Measurements from ENCODE around the gene GRIK5. TPM values are rescaled to one million over a fixed set of nuclear protein-coding genes. Genes with fewer than 3 reads are reported as not detected.
A peak's percentile ranks its signal among the peaks of the same experiment; 100 is the strongest.

Gene GRIK5
- total and polyA plus RNA-seq, 4 donors = 0.09 to 0.42 (median 0.17) TPM; not detected in 1

DNA sequence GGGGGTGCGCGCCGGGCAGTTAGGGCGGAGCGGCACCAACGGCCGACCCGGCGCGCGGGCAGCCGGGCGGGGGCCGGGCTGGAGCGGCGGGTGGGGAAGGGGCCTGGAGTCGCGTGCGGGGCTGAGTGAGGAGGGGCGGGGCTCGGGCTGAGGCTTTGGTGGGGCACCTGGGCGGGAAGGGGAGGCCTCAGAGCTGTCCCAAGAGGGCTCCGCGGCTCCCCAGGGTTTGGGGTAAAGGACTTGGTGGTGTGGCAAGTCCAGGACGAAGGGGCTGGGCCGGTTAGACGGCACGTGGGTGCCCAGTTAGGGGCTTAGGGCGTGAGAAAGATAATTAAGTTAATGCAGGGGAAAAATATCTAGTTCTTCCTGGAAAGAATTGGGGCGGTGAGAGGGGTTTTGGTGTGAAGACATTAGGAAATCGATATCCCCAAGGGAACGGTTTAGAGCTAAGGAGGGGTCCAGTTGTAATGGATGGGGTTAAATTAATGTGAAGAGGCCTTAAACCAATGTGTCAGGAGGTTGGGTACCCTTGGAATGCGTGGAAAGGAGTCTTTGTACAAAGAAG is 6.5 kb upstream of the GRIK5 start:
- H3K9me3 ChIP-seq (ENCODE audit: control insufficient read depth in 4 of 4, low read length in 3 of 4) = no peaks in the 10 kb centered on the region
- DNase-seq (ENCODE audit: low spot score) = no peak
- no peak for TF ChIP-seq RAD21 (IDR thresholded peaks at IDR 0.05)

GRCh38 chr19:42075616-42076379 is 5.8 kb upstream of the GRIK5 start, which contains the start of gene ZNF574:
Gene ZNF574, plus strand, starts transcription at chr19:42076166. Its CDS starts 2,441 bp downstream, at chr19:42078607.
- Histone ChIP-seq H3K27ac (ENCODE audit: low read depth in 1 of 2, low read length in 2 of 2) (peak within 1 kb of the TSS; percentile 97 to 98), H3K27me3 (ENCODE audit: control insufficient read depth in 4 of 4, insufficient read depth in 4 of 4, low read length in 3 of 4) (no peaks in the 10 kb centered on the region), H3K9ac (ENCODE audit: low read depth in 1 of 2, low read length in 2 of 2) (peak within 1 kb of the TSS; percentile 93 to 98), H3K4me1 (ENCODE audit: control insufficient read depth in 4 of 4, insufficient read depth in 4 of 4, low read length in 3 of 4) (peaks cover 6 to 21% (median 14%) of the 10 kb centered on the region in 4 donors), H3K9me3 (ENCODE audit: control insufficient read depth in 4 of 4, low read length in 3 of 4) (no peaks in the 10 kb centered on the region), H3K4me3 (ENCODE audit: low read depth in 1 of 3, low read length in 3 of 3) (peak within 1 kb of the TSS; percentile 86 to 94 (median 91)), H3K36me3 (ENCODE audit: control insufficient read depth in 4 of 4, insufficient read depth in 3 of 4, low read depth in 1 of 4, low read length in 3 of 4) (peaks cover 5 to 24% (median 20%) of the 10 kb centered on the region in 4 donors)
- peak; percentile 96 for DNase-seq (ENCODE audit: low spot score)
- no peak for TF ChIP-seq CTCF (IDR thresholded peaks at IDR 0.05; ENCODE audit: low read depth, low read length, missing input control)
- TF ChIP-seq FOXA1 (IDR thresholded peaks at IDR 0.05) = no peak
- TF ChIP-seq ATF3 (IDR thresholded peaks at IDR 0.05) = peak; percentile 66
- TF ChIP-seq GABPA (IDR thresholded peaks at IDR 0.05 in 1 of 2, conservative IDR thresholded peaks at IDR 0.05 in 1 of 2) = peak in 1 of 2 donors; percentile 40
- peak; percentile 99 for TF ChIP-seq YY1 (IDR thresholded peaks at IDR 0.05)
- peak; percentile 25 for TF ChIP-seq NR2F2 (IDR thresholded peaks at IDR 0.05)
- peak; percentile 35 to 65 for TF ChIP-seq RXRA (IDR thresholded peaks at IDR 0.05)
- peak; percentile 93 for TF ChIP-seq TAF1 (conservative IDR thresholded peaks at IDR 0.05)
- peak in 1 of 2 donors; percentile 71 for TF ChIP-seq JUND (IDR thresholded peaks at IDR 0.05)
- peak; percentile 23 to 26 for TF ChIP-seq HNF4A (conservative IDR thresholded peaks at IDR 0.05)
- TF ChIP-seq, protein P1, sequence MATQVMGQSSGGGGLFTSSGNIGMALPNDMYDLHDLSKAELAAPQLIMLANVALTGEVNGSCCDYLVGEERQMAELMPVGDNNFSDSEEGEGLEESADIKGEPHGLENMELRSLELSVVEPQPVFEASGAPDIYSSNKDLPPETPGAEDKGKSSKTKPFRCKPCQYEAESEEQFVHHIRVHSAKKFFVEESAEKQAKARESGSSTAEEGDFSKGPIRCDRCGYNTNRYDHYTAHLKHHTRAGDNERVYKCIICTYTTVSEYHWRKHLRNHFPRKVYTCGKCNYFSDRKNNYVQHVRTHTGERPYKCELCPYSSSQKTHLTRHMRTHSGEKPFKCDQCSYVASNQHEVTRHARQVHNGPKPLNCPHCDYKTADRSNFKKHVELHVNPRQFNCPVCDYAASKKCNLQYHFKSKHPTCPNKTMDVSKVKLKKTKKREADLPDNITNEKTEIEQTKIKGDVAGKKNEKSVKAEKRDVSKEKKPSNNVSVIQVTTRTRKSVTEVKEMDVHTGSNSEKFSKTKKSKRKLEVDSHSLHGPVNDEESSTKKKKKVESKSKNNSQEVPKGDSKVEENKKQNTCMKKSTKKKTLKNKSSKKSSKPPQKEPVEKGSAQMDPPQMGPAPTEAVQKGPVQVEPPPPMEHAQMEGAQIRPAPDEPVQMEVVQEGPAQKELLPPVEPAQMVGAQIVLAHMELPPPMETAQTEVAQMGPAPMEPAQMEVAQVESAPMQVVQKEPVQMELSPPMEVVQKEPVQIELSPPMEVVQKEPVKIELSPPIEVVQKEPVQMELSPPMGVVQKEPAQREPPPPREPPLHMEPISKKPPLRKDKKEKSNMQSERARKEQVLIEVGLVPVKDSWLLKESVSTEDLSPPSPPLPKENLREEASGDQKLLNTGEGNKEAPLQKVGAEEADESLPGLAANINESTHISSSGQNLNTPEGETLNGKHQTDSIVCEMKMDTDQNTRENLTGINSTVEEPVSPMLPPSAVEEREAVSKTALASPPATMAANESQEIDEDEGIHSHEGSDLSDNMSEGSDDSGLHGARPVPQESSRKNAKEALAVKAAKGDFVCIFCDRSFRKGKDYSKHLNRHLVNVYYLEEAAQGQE (IDR thresholded peaks at IDR 0.05) = peak; percentile 95
- TF ChIP-seq, protein P2, sequence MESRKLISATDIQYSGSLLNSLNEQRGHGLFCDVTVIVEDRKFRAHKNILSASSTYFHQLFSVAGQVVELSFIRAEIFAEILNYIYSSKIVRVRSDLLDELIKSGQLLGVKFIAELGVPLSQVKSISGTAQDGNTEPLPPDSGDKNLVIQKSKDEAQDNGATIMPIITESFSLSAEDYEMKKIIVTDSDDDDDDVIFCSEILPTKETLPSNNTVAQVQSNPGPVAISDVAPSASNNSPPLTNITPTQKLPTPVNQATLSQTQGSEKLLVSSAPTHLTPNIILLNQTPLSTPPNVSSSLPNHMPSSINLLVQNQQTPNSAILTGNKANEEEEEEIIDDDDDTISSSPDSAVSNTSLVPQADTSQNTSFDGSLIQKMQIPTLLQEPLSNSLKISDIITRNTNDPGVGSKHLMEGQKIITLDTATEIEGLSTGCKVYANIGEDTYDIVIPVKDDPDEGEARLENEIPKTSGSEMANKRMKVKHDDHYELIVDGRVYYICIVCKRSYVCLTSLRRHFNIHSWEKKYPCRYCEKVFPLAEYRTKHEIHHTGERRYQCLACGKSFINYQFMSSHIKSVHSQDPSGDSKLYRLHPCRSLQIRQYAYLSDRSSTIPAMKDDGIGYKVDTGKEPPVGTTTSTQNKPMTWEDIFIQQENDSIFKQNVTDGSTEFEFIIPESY (IDR thresholded peaks at IDR 0.05) = no peak
- TF ChIP-seq SP1 (IDR thresholded peaks at IDR 0.05) = peak; percentile 98
- no peak for TF ChIP-seq FOXA2 (IDR thresholded peaks at IDR 0.05)
- under 1% methylated on average over 80 of the region's 80 CpGs for WGBS

More for the DNA sequence above, 6.5 kb upstream of the GRIK5 start:
- Histone ChIP-seq H3K27ac (ENCODE audit: low read depth in 1 of 2, low read length in 2 of 2) (peak overlapping the region; percentile 43 to 85), H3K36me3 (ENCODE audit: control insufficient read depth in 4 of 4, insufficient read depth in 3 of 4, low read depth in 1 of 4, low read length in 3 of 4) (peaks cover 5 to 30% (median 25%) of the 10 kb centered on the region in 4 donors), H3K4me1 (ENCODE audit: control insufficient read depth in 4 of 4, insufficient read depth in 4 of 4, low read length in 3 of 4) (peaks cover 6 to 21% (median 14%) of the 10 kb centered on the region in 4 donors), H3K4me3 (ENCODE audit: low read depth in 1 of 3, low read length in 3 of 3) (peak overlapping the region; percentile 62 to 91 (median 86)), H3K27me3 (ENCODE audit: control insufficient read depth in 4 of 4, insufficient read depth in 4 of 4, low read length in 3 of 4) (no peaks in the 10 kb centered on the region), H3K9ac (ENCODE audit: low read depth in 1 of 2, low read length in 2 of 2) (peak overlapping the region; percentile 81 to 95)
- 1% methylated on average over 33 of the region's 33 CpGs for WGBS

Measured in liver (tissue), 9 donors.